Limb (tissue), 2 donors: ENCODE results near the gene MMP19.

ENCODE experiments used
- DNase-seq, 2 donors: peaks; one replicate each; pipeline ENCODE4 v3.0.0-alpha.2; 2016; ENCODE audit errors: extremely low spot score in 2 of 2

The MMP19 gene

GRCh38 chr12:55815473-55815872 lies 27.3 kb downstream of the MMP19 start:
- DNase-seq = no peak

GRCh38 chr12:55814257-55814656 lies 28.5 kb downstream of the MMP19 start:
- no peak for DNase-seq

GRCh38 chr12:55812088-55812487 lies 30.6 kb downstream of the MMP19 start:
- no peak for DNase-seq

GRCh38 chr12:55809274-55809673 lies 33.5 kb downstream of the MMP19 start:
- DNase-seq = no peak

GRCh38 chr12:55806982-55807381 lies 35.8 kb downstream of the MMP19 start:
- DNase-seq = no peak

- no peak for DNase-seq
These were observed 45.2 kb downstream of the MMP19 start for GRCh38 chr12:55797550-55797949.

- DNase-seq = peak in 1 of 2 donors; percentile 37
These were observed 45.7 kb downstream of the MMP19 start for GRCh38 chr12:55797068-55797467.

GRCh38 chr12:55795950-55796349 lies 46.8 kb downstream of the MMP19 start:
- no peak for DNase-seq

GRCh38 chr12:55789893-55790292 lies 52.8 kb downstream of the MMP19 start:
- DNase-seq = no peak

- no peak for DNase-seq
These were observed 53.6 kb downstream of the MMP19 start for GRCh38 chr12:55789171-55789570.

GRCh38 chr12:55788546-55788945 lies 54.2 kb downstream of the MMP19 start:
- no peak for DNase-seq
